ENCODE data around the gene DDX1. TPM values are rescaled to one million over a fixed set of nuclear protein-coding genes. Genes with fewer than 3 reads are reported as not detected.

The DDX1 gene
- total RNA-seq, 1 experiment from 2014 or later, result 115 TPM

DNA sequence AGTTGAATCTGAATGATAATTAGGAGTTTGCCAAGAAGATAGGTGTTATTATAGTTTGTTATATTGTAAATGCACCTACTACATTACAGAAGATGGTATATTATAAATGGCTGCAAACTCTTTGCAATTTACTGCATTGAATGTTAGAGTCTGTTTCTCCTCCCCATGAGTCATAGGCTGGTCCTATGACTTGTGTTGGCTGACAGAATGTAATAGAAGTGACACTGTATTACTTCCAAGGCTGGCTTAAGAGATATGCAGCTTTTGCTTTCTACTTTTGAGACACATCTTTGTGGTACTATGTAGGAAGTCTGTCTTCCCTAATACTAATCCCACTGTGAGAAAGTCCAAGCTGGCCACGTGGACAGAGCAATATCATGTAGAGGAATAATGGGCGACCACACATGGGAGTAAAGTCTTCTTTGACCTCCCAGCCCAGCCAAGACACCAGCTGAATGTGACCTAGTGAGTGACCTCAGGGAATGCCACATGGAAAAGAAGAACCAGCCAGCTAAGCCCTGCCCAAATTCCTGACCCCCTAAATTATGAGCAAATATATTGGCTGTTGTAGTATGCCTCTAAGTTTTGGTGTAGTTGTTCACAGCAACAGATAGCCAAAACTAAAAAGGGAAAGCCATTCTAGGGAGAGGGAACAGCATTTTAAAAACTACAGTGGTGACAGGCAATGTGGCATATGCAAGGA lies 6.8 kb upstream of the DDX1 start:
- peaks cover 14% of the 10 kb centered on the region for H3K9me3 Mint-ChIP-seq
- no peak for ATAC-seq
- no peak overlapping the region for H3K27ac Mint-ChIP-seq
- H3K27me3 Mint-ChIP-seq (ENCODE audit: low read depth), result peaks cover 4% of the 10 kb centered on the region; the same call in 1 of the 2 replicates
- ChIA-PET POLR2A (no interaction called here), CTCF (no interaction called here)
- no peaks in the 10 kb centered on the region for H3K36me3 Mint-ChIP-seq
- no peaks in the 10 kb centered on the region for H3K4me1 Mint-ChIP-seq
- no peak overlapping the region for H3K4me3 Mint-ChIP-seq
- DNase-seq (ENCODE audit: low spot score), result no peak
- TF ChIP-seq, protein P1, sequence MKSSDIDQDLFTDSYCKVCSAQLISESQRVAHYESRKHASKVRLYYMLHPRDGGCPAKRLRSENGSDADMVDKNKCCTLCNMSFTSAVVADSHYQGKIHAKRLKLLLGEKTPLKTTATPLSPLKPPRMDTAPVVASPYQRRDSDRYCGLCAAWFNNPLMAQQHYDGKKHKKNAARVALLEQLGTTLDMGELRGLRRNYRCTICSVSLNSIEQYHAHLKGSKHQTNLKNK (CRISPR knock-in tag; IDR thresholded peaks at IDR 0.05), result no peak
- TF ChIP-seq RELA (CRISPR knock-in tag; IDR thresholded peaks at IDR 0.05; ENCODE audit: borderline replicate concordance) (no peak), TEAD1 (CRISPR knock-in tag; IDR thresholded peaks at IDR 0.05) (no peak), NR3C1 (CRISPR knock-in tag; conservative IDR thresholded peaks at IDR 0.05; ENCODE audit: low read depth) (no peak), ZNF317 (CRISPR knock-in tag; IDR thresholded peaks at IDR 0.05; ENCODE audit: borderline replicate concordance, low read depth) (no peak), NR2C2 (CRISPR knock-in tag; IDR thresholded peaks at IDR 0.05) (no peak), KAT7 (CRISPR knock-in tag; IDR thresholded peaks at IDR 0.05; ENCODE audit: borderline replicate concordance) (no peak), TEAD4 (CRISPR knock-in tag; IDR thresholded peaks at IDR 0.05) (no peak), NFYB (CRISPR knock-in tag; conservative IDR thresholded peaks at IDR 0.05; ENCODE audit: low read depth) (no peak), SMAD3 (CRISPR knock-in tag; IDR thresholded peaks at IDR 0.05; ENCODE audit: borderline replicate concordance) (no peak), EMX1 (CRISPR knock-in tag; IDR thresholded peaks at IDR 0.05) (no peak), FOXK1 (CRISPR knock-in tag; IDR thresholded peaks at IDR 0.05) (no peak), ZNF138 (CRISPR knock-in tag; conservative IDR thresholded peaks at IDR 0.05) (no peak)
- TF ChIP-seq, protein P2, sequence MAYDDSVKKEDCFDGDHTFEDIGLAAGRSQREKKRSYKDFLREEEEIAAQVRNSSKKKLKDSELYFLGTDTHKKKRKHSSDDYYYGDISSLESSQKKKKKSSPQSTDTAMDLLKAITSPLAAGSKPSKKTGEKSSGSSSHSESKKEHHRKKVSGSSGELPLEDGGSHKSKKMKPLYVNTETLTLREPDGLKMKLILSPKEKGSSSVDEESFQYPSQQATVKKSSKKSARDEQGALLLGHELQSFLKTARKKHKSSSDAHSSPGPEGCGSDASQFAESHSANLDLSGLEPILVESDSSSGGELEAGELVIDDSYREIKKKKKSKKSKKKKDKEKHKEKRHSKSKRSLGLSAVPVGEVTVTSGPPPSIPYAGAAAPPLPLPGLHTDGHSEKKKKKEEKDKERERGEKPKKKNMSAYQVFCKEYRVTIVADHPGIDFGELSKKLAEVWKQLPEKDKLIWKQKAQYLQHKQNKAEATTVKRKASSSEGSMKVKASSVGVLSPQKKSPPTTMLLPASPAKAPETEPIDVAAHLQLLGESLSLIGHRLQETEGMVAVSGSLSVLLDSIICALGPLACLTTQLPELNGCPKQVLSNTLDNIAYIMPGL (CRISPR knock-in tag; IDR thresholded peaks at IDR 0.05), result no peak
- TF ChIP-seq, protein P3, sequence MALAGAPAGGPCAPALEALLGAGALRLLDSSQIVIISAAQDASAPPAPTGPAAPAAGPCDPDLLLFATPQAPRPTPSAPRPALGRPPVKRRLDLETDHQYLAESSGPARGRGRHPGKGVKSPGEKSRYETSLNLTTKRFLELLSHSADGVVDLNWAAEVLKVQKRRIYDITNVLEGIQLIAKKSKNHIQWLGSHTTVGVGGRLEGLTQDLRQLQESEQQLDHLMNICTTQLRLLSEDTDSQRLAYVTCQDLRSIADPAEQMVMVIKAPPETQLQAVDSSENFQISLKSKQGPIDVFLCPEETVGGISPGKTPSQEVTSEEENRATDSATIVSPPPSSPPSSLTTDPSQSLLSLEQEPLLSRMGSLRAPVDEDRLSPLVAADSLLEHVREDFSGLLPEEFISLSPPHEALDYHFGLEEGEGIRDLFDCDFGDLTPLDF (CRISPR knock-in tag; IDR thresholded peaks at IDR 0.05), result no peak
- TF ChIP-seq, protein P4, sequence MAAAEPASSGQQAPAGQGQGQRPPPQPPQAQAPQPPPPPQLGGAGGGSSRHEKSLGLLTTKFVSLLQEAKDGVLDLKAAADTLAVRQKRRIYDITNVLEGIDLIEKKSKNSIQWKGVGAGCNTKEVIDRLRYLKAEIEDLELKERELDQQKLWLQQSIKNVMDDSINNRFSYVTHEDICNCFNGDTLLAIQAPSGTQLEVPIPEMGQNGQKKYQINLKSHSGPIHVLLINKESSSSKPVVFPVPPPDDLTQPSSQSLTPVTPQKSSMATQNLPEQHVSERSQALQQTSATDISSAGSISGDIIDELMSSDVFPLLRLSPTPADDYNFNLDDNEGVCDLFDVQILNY (CRISPR knock-in tag; IDR thresholded peaks at IDR 0.05), result no peak
- TF ChIP-seq, protein P5, sequence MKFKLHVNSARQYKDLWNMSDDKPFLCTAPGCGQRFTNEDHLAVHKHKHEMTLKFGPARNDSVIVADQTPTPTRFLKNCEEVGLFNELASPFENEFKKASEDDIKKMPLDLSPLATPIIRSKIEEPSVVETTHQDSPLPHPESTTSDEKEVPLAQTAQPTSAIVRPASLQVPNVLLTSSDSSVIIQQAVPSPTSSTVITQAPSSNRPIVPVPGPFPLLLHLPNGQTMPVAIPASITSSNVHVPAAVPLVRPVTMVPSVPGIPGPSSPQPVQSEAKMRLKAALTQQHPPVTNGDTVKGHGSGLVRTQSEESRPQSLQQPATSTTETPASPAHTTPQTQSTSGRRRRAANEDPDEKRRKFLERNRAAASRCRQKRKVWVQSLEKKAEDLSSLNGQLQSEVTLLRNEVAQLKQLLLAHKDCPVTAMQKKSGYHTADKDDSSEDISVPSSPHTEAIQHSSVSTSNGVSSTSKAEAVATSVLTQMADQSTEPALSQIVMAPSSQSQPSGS (CRISPR knock-in tag; IDR thresholded peaks at IDR 0.05; ENCODE audit: borderline replicate concordance, low read depth), result no peak
- TF ChIP-seq, protein P6, sequence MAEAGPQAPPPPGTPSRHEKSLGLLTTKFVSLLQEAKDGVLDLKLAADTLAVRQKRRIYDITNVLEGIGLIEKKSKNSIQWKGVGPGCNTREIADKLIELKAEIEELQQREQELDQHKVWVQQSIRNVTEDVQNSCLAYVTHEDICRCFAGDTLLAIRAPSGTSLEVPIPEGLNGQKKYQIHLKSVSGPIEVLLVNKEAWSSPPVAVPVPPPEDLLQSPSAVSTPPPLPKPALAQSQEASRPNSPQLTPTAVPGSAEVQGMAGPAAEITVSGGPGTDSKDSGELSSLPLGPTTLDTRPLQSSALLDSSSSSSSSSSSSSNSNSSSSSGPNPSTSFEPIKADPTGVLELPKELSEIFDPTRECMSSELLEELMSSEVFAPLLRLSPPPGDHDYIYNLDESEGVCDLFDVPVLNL (CRISPR knock-in tag; IDR thresholded peaks at IDR 0.05; ENCODE audit: borderline replicate concordance, low read depth), result no peak

All from WTC11 (cell line).